SH-SY5Y (cell line): ENCODE measurements around the gene PRELID3B.

Experiments
- GATA2 ChIP-seq: IDR thresholded peaks from 2 replicates; pipeline ENCODE4 v1.6.1; 2011; ENCODE audit warnings: mild to moderate bottlenecking, low read depth, low read length
- GATA3 ChIP-seq: IDR thresholded peaks from 2 replicates; pipeline ENCODE4 v1.6.1; 2011; ENCODE audit warnings: low read depth, mild to moderate bottlenecking, low read length, moderate library complexity

The PRELID3B gene

DNA sequence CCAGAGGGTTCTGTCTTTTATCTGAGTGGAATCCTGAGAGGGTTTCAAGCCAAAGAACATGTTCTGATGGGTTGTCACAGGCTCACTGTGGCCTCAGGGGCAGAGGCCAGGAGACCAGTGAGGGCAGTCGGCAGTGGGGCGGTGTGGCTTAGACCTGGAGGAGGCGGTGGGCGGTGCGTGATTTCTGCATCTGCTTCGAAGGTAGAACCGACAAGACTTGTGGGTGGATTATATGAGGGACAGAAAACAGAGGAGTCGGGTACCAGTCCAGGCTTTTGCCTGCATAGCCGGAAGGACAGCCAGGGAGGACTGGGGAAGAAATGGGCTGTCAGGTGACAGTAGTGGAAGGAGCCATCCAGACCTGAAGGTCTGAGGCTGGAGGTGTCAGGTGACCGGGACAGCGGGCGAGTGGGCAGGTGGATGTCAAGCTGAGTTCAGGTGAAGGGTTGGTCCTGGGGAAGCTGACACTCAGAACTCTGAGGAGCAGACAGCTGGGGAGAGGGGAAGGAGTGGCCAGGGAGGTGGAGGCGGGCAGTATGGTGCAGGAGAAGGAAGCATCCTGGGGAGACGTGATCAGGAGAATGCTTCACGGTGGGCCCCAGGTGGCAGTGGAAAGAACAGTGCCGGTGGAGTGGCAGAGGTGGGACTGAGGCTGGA is 38.6 kb downstream of the PRELID3B start:
- TF ChIP-seq GATA2 = no peak

DNA sequence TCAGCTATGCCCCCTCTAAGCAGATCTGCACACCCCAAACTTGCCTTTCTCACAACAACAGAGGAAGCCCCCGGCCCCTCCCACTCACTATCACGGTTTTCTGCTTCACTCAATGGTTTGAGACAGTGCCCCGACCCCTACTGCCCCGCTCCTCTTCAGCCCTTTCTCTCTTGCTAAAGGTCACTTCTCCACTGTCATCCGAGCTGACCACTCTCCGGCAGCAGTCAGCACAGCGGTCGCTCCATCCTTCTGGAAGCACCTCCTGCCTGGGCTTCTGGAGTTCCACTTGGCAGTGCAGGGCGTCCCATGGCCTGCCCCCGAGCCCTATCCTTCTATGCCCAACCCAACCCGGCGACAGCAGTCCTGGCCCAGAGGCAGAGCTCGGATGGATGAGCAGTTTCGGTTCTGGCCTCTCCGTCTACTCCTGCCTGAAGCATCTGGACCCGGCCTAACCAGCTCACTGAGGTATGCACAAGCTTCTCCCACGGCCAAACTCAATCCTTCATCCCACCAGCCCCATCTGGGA is 39.6 kb downstream of the PRELID3B start:
- TF ChIP-seq GATA2 = no peak
- no peak for TF ChIP-seq GATA3

DNA sequence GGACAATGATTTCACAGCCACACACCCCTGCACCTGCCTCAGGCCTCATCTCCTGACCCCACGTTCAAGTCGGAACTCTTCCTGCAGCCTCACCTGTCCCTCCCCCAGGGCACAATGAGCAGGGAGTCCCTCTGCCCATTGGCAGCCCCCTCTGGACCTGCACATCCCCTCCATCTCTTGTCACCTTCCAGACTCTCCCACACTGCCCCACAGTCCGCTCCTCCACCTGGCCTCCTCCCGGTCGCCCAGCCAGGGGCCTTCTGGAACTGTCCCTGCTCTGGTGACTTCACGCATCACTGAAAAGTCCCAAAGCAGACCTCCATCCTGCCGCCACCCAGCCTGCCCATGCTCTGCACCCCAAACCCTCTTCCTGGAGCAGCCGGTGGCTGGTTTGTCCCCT is 40.2 kb downstream of the PRELID3B start:
- TF ChIP-seq GATA3 = no peak
- TF ChIP-seq GATA2 = no peak

DNA sequence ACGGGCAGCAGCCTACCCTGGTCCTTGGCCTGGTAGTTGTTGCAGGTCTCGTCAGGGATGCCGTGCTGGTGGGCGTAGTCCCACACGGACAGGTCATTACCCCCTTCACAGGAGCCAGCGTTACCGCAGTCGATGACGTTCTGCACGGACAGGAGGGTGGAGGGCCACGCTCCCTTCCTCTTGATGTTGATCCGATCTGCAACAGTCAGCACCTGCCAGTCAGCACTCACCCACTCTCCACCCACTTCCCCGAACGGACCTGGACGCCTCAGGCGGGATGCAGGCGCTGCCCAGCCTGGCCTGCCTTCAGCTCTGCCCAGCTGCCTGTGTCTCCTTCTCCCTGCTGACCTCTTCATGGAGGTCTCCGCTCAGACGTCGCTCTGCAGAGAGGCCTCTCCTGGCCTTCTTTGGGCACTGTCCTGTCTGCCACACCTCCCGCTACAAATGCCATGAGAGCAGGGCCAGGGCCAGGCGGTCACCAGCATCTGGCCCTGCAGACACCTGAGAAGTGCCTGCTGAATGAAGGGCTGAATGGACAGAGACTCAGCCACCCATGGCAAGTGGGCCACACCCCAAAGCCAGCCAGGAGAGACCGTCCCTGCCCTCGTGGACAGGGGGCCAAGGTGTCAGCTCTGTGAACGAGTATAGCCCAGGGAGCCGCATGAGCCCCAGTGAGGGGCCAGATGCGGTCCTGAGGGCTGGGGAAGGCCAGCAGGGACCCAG is 41.0 kb downstream of the PRELID3B start:
- no peak for TF ChIP-seq GATA3
- no peak for TF ChIP-seq GATA2

DNA sequence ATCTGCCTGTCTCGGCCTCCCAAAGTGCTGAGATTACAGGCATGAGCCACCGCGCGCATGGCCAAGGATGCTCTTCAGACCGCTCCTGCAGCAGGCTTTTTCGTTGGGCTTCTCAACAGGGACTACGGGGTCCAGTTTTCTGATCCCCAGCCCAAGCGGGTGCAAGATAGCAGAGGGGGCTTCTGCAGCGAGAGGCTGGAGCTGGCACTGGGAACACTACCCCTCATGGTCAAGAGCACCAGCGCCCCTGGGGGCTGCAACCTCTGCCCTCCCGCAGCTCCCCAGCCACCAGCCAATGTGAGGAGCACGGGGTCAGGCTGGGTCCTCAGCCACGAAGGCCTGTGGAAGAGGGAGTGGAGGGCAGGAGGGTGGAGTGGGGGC is 41.5 kb downstream of the PRELID3B start:
- TF ChIP-seq GATA2 (no peak), GATA3 (no peak)

DNA sequence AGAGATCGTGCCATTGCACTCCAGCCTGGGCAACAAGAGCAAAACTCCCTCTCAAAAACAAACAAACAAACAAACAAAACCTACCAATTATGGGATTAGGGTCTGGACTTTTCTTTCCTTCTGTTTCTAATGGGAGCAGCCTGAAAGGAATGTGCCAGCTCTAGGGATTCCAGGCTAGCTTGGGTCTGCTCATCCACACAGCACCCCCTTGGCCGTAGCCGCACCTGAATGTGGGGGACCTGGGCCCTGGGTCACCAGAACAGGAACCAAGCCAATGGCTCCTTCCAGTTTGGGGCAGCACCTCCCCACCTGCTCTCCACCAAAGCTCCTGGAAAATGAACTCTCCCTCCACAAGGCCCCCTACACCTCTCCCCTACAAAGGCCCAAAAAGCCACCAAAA is 42.3 kb downstream of the PRELID3B start:
- TF ChIP-seq GATA3 = no peak
- TF ChIP-seq GATA2 = no peak

DNA sequence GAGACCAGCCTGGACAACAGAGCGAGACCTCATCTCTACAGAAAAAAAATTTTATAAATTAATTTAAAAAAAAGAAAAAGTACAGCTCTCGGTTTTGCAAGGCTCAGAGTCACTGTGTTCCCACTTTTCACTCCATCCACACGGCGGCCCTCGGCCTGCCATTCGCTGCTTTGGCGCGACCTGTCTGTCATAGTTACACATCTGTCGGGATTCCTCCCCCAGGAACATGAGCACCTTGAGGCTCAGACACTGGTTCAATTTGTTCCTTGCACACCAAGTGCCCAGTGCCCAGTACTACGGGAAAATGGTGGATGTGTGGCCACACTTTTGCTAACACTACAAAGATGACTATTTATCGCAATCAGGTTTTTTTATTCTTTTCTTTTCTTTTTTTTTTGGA is 43.9 kb downstream of the PRELID3B start:
- TF ChIP-seq GATA2 (no peak), GATA3 (no peak)

DNA sequence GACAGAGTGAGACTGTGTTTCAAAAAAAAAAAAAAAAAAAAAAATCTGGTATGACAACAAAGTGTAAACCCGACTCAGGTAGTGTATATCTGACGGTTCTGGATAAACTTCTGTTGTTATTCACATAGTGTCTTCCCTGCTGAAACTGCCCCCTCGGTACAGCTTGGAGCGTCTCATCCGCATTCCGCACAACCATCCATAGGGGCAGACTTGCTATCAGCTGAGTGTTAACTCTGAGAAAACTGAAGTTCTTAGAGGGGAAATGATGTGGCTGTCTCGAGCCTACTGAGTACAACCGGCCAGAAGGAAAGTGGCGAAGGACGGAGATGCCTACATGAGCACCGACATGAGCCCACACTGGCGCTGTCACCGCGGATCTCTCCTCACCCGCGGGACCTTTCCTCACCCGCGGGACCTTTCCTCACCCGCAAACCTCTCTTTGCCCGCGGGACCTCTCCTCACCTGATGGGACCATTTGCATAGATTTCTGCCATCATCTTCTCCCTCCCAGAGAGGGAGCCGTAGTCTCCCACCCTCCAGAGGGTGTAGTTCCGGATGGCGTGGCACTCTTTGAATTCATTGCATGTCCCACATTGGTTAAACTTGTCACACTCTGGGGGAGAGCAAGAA is 45.3 kb downstream of the PRELID3B start:
- TF ChIP-seq GATA3 (no peak), GATA2 (no peak)

DNA sequence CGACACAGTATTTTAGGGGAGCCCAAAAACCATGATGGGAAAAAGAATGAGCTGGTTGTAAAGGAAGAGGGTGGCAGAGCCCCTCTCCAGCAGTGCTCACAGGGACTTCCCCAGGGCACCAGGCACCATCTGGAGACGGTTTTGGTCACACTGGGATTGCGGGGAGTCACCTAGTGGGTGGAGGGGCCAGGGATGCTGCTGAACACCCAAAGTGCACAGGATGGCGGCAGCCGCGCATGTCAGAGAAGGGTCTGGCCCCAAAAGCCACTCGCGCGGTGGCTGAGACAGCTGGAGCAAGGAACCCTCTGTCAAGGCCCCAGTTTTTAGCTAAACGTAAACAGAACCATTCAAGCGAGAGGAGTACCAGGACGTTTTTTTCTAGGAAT is 46.4 kb downstream of the PRELID3B start:
- TF ChIP-seq GATA2 = no peak
- TF ChIP-seq GATA3 = no peak

DNA sequence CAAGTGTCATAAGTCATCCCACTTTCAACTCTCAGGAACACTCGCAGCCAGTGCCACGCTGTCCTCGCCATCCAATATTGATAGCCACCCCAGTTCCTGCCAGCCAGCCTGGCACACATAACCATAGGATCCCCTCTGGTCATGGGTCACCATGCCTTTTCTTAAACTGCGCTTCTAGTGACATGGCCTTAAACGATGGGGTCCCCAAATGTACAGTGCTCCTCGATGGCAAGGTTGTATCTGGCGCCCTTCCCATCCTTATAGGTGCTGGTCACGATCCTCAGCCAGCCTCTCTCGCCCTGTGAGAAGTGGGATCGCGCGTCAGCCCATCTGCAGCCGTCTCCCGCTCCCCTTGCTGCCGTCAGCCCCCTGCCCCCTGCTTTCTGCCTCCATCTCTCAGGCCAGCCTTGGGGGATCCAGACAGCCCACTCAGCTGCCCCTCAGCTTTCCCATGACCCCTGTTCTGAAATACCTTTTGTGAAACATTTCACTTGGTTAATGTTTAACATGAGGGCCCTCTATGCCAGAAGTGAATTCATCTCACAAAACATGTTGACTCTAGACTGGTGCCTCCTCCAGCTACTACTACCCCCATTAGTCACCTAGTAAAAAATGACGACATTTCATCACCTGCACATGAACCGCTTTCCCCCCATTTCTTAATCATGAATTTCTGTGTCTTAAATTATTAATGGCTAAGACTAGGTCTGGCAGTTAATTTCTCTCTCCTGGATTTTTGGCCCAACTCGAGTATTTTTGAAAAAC is 46.9 kb downstream of the PRELID3B start:
- no peak for TF ChIP-seq GATA3
- no peak for TF ChIP-seq GATA2

DNA sequence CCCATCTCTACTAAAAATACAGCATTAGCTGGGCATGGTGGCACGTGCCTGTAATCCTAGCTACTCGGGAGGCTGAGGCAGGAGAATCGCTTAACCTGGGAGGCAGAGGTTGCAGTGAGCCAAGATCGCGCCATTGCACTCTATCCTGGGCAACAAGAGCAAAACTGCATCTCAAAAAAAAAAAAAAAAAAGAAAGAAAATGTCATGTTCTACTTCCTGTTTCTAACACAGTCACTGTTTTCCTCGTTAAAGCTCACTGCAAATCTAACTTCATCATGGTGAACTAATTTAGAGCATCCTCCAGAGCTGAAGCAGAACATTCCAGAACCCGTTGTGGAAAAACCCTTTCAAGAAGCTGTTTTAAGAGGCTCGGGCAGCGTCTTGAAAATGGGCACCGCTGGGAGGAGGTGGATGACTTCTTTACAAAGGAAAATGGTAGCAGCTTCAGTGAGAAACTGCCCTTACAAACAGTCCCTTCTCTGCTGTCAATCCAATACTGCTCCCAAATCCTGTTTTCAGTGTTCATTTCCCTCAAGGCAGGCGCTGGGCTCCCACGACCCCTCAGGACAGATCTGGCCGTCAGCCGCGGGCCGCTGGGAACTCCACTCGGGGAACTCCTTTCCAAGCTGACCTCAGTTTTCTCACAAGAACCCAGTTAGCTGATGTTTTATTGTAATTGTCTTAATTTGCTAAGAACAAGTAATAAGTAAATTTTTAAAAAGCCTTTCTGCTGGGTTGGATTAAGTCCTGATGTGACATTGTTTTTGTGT is 48.0 kb downstream of the PRELID3B start:
- TF ChIP-seq GATA3 = no peak
- TF ChIP-seq GATA2 = no peak

DNA sequence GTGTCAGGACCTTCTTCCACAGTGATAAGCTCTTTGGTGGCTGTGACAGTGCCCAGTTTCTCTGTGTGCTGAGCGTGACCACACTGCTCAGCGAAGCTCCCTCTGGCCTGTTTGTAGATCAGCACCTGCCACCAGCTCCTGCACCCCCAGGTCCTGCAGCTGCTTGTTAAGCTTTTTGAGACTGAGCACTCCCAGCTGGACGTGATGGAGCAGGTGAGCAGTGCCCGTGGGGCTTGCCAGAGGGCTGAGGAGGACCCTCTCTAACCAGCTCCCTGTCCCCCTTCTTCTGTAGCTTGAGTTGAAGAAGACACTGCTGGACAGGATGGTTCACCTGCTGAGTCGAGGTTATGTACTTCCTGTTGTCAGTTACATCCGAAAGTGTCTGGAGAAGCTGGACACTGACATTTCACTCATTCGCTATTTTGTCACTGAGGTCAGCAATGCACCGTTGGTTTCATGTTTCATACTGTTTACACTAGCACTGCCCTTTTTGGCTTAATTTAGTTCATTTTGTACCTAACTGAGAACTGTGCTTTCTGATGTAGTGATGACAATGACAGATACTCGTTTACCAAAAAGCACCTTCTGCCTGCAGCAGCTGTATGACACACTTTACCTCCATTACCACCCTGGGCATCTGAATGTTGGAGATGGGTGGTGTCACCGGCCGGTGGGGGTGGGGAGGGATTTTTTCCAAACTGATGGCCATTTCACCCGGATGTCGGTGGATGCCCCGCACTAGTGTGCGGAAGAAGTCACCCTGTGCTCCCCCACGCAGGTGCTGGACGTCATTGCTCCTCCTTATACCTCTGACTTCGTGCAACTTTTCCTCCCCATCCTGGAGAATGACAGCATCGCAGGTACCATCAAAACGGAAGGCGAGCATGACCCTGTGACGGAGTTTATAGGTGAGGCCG is 49.0 kb downstream of the PRELID3B start:
- TF ChIP-seq GATA2 (no peak), GATA3 (no peak)

DNA sequence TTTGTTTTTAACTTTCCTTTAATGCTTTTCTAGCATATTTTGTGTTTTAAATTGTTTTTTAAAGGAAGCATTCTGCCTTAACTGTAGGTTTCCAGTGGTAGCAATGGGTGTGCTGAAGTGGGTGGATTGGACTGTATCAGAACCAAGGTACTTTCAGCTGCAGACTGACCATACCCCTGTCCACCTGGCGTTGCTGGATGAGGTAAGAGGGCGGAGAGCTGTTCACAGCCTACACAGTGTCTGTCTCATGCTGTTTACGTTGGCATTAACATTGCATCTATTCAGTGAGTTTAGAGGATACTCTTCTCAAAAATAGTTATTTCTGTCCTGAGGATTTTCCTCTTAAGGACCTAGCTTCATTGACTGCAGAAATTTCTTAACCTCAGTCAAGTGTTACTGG is 49.7 kb downstream of the PRELID3B start:
- TF ChIP-seq GATA3 = no peak
- TF ChIP-seq GATA2 = no peak
